A673 (cell line): ENCODE results near the gene CD9.

ENCODE experiments used
- CTCF ChIP-seq: fragments of 300-800, 200-600 bp; sonication (generic); conservative IDR thresholded peaks from 2 replicates; pipeline ENCODE4 v1.5.1; 2017; ENCODE audit warnings: low read depth, mild to moderate bottlenecking, antibody characterized with exemption, low read length, moderate library complexity, mixed read lengths
- EZH2 ChIP-seq: fragments of 200-600 bp; sonication (generic); IDR thresholded peaks from 2 replicates; pipeline ENCODE4 v1.6.1; 2017; ENCODE audit warnings: borderline replicate concordance, low read depth, mild to moderate bottlenecking, mixed read lengths, antibody characterized with exemption, low read length; ENCODE audit not compliant: poor library complexity, severe bottlenecking

GRCh38 chr12:6280672-6281071 is 80.5 kb downstream of the CD9 start:
- TF ChIP-seq CTCF (no peak), EZH2 (no peak)
